Skin of body (tissue), 2 donors: ENCODE results near the gene CRELD1. TPM values are rescaled to one million over a fixed set of nuclear protein-coding genes. Genes with fewer than 3 reads are reported as not detected.
A peak's percentile ranks its signal among the peaks of the same experiment; 100 is the strongest.
"Not testable (repeated sequence)": the region's sequence is repeated elsewhere in the genome, so short reads cannot be mapped to it uniquely, and the experiment has no call there.

Experiments
- DNase-seq: peaks from one replicate; lab custom pipeline; 2025; lab: John Stamatoyannopoulos, UW
- total RNA-seq: library from RNA; depleted of rRNA; stranded (reverse); fragments of >200 nt; gene quantifications from one replicate; pipeline ENCODE4 v1.2.3, GENCODE V29; 2014

The CRELD1 gene
- 25.8 TPM for total RNA-seq

DNA sequence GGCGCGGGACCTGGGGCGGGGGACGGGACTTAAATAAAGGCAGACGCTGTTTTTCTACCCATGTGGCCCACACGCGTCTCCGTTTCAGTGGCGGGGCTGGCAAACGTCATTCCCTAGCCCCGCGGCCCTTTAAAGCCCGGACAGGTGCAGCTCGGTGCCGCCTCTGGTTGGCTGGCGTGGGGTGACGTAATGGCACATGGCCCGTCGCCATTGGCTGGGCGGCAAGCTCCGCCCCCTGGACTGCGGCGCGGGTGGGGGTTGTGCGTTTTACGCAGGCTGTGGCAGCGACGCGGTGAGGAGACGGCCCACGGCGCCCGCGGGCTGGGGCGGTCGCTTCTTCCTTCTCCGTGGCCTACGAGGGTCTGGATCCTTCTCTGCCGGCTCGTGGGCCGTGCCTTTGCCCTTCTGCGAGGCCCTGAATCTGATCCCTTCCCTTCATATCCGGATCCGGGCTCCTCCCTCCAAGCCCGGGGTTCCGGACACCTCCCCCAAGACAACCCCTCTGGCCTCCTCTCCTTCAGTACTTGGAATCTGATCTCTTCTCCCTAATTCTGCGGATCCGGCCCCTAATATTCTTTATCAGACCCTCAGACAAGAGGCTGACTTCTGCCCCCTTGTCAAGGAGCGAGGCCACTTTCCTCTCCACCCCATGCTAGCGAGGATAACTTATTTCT is at the start of gene CRELD1:
TSS of gene CRELD1 (plus strand) at position 274 of the 674 bp plus-strand sequence. CDS start 605 bp downstream, outside the sequence.
- DNase-seq: peak; percentile 88

- no peak for DNase-seq
Observed at GRCh38 chr3:9884555-9885165, 49.0 kb upstream of the CRELD1 start.

GRCh38 chr3:9886328-9886727 is 47.3 kb upstream of the CRELD1 start:
- DNase-seq: no peak

DNA sequence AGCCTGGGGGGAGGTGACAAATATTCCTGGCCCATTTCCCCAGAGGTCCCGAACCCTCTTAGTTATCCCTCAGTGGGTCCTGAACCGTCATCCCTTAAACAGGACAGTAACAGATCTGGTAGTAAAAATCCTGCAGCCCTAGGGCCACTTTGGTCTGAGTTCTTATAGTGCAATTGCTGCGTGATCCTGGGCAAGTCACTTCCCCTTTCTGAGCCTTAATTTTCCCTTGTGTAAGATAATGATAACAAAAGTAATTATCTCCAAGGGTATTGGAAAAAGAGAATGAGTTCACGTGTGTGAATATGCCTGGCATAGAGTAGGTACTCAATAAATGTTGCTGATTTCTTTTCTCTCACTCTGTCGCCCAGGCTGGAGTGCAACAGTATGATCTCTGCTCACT is 46.2 kb upstream of the CRELD1 start:
- DNase-seq: no peak

- DNase-seq: no peak
Observed at GRCh38 chr3:9888540-9888939, 45.1 kb upstream of the CRELD1 start.

DNA sequence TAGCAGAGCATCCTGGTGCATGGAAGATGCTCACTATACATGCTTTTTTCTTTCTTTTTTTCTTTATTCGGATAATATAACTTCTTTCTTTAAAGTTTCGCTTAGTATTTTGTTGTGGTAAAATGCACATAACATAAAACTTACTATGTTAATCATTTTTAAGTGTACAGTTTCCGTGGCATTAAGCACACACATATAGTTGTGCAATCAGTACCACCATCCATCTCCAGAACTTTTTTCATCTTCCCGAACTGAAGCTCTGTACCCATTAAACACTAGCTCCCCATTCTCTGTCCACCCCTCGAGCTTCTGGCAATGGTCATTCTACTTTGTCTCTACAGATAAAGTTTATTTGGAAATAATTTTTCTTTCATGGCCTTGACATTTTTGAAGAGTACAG is 44.2 kb upstream of the CRELD1 start:
- DNase-seq: no peak

DNA sequence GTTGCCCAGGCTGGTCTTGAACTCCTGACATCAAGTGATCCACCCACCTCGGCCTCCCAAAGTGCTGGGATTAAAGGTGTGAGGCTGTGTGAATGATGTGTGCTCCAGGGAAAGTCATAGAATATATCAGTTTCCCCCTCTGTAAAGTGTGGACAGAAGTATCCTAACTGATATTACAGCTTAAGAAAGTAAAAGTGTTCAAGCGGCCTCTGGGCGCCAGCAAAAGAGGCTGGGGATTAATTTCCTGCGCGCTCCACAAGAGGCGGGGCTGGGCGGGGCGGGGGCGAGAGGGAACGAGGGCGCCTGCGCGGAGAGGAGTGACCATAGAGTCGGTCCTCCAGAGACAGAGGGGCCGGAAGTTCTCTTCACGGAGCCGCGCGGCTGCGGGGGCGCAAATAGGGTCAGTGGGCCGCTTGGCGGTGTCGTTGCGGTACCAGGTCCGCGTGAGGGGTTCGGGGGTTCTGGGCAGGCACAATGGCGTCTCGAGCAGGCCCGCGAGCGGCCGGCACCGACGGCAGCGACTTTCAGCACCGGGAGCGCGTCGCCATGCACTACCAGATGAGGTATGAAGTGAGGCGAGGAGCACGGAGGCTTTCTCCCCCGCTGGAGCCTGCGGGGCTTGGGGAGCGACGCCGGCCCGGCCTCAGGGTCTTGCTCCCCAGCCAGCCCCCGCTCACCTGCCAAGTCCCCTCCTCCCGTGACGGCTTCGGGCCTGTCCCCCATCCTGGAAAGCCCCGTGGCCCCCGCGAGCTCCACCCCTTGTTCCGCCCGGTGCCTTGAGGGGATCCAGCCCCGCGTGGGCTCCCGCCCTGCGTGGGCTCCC is 43.2 kb upstream of the CRELD1 start, which contains the start of gene JAGN1:
TSS of gene JAGN1 (plus strand) at position 362 of the 823 bp plus-strand sequence. CDS start at position 475, 113 bp downstream.
- DNase-seq: peak; percentile 85

DNA sequence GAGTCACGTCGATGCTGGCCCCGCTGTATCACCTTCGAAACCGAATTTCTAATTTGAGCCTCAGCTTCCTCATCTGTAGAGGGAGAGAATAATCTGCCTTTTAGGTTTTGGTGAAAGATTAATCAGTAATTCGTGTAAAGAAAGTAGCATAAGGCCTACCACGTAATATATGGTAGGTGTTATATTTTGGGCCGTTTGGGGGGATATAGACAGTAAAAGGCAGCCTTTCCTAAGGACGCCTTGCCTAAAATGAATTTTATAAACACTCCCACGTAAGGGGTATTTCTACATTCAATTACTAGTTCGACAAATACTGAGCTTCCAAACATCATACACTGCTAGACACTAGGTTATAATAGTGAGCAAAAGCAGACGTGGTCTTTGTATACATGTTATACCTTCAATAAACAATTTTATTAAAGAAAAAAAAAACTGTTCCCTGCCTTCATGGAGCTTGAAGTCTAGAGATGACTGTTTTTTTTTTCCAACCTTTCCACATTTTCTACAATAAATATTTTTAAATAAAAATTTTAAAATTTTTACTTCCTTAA is 42.5 kb upstream of the CRELD1 start:
- DNase-seq: no peak

DNA sequence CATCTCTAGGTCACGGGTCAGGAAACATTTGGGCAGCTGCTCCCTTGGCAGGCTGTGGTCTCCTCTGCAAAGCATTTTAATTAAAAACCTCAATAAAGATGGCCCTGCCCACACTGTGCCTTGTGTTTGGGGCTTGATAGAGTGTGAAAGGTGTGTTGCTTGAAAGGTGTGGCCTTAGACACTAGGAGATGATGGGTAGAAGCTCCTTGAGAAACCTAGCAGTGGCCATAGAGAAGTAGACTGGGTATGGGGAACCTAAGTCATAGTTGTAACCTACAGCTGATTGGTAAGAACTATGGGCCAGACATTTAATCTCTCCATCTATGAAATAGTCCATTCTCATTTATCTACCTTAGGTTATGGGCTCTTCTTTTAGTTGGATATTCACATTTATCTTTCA is 39.9 kb upstream of the CRELD1 start:
- DNase-seq: no peak

GRCh38 chr3:9895715-9896114 is 37.9 kb upstream of the CRELD1 start:
- DNase-seq: not testable (repeated sequence)

DNA sequence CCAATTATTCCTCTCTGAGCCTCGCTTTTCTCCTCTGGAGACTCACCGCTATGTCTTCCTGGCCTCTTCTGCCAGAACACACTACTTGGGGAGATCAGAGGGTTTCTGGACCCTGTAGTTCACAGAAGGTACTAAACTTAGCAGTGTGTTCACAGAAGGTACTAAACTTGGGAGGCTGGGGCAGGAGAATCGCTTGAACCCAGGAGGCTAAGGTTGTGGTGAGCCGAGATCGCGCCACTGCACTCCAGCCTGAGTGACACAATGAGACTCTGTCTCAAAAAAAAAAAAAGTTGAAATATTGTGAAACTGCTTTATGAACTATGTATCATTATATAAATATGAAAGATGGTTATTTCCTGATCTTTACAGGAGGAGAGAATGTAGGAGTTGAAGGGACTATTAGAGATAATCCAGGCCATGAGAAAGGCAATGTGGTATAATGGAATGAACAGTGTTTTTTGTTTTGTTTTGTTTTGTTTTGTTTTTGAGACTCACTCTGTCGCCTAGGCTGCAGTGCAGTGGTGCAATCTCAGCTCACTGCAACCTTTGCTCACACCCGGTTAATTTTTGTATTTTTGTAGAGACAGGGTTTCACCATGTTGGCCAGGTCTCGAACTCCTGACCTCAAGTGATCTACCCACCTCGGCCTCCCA is 36.8 kb upstream of the CRELD1 start:
- DNase-seq: not testable (repeated sequence)

GRCh38 chr3:9897408-9898372 is 35.9 kb upstream of the CRELD1 start:
- DNase-seq: no peak

DNA sequence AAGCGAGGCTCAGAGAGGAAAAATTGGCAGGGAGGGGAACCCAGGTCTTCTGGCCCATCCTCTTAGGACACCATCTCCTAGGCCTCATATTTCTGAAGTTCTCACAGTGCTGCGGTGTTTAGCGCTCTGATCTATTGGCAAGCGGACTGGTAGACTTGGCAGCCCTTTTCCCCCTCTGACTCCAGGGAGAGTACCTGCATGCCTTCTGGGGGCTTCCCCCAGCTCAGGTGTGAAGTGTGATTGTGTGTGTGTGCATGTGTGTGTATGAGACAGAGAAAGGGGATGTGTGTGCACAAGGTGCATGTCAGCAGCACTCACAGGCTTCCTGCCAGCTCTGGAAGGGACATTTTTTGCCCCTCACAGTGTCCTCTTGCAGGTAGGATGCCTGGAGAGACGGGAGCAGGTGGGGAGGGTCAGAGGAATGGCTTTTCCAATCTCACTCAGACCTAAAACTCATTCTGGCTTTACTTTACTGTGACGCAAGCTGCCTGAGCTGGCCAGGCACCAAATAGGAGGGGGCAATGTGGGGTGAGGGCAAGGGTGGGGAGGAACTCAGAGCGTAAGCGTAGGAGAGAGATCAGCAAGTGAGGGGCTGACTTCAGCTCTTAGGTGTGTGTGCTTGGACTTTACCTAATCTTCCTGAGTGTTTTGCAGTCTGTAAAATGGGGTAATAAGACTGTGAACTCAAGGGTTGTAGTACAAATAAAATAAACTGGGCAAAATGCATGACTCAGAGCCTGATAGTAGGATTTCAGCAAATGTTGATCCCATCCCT is 35.0 kb upstream of the CRELD1 start:
- DNase-seq: no peak

DNA sequence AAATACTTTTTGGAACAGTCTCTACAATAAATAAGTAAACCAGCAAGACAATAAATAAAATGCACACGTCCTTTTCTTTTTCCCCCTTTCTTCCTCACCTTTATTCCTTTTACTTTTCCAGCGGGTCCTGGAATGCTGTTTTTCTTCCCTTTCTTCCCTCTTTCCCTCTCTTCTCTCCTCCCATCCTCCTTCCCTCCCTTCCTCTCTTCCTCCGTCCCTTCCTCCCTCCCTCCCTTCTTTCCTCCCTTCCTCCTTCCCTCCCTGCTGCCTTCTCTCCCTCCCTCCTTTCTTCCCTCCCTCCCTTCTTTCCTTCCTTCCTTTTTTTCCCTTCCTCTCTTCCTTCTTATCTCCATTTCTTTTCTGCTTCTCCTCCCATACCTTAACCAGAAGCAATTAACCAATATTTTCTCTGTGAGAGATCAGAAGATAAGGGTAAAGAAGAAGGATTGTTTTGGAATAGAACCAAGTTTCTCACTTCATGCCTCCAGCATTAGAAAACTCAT is 34.3 kb upstream of the CRELD1 start:
- no peak for DNase-seq

- not testable (repeated sequence) for DNase-seq
Observed at GRCh38 chr3:9900965-9901415, 32.6 kb upstream of the CRELD1 start.

DNA sequence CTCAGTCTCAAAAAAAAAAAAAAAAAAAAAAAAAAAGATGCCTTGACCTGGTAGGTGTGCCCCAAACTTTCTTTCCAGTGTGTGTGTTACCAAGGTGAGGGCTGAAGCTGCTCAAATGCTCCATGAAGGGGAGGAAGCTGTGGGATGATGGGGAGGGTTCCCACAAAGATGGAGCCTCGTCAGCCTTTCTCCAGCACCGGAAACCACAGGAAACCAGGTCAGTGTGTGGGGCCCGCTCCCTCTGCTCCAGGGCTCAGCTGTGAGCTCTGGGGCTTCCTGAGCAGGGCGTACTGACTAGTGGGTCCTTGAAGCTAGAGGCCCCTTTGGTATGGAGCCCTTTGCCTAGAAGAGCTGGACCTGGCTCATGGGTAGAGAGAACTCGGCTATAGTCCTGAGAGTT is 31.7 kb upstream of the CRELD1 start:
- no peak for DNase-seq

DNA sequence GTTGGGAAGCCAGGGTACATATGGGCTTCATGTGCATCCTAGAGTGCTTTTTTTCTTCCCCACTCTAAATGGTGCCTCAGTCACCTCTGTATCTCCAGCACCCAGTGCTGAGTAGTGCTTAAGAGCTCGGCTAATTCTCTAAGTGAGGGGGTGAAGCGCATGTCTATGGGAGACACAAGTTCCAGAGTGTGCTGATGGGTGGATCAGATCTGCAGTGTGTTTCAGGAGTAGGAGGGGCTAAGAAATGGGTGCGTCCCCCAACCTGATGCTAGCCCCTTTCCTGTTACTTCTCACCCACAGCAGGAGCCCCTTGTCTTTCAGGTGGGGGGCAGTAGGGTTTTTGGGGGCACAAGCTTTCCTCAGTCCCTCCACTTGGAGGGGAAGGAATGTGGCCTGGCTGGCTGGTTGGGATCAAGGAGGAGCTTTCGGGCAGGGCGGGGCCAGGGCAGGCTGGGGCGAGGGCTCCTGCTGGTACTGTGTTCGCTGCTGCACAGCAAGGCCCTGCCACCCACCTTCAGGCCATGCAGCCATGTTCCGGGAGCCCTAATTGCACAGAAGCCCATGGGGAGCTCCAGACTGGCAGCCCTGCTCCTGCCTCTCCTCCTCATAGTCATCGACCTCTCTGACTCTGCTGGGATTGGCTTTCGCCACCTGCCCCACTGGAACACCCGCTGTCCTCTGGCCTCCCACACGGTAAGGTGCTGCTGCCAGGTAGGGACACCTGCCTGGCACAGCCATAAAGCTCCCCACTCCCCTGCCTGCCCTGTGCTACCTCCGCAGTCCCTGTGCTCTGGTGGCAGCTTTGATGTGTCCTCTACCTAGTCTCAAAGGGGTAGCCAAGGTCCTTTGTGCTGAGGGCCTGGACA is 31.0 kb upstream of the CRELD1 start, which contains the start of gene IL17RE:
TSS of gene IL17RE (plus strand) at position 477 of the 866 bp plus-strand sequence. CDS start at position 562, 85 bp downstream.
- DNase-seq: no peak

GRCh38 chr3:9903238-9903624 is 30.4 kb upstream of the CRELD1 start:
- DNase-seq: no peak
